ENCODE measurements around the gene ZNF419. TPM values are rescaled to one million over a fixed set of nuclear protein-coding genes. Genes with fewer than 3 reads are reported as not detected.
"Not testable (repeated sequence)": the region's sequence is repeated elsewhere in the genome, so short reads cannot be mapped to it uniquely, and the experiment has no call there.

Gene ZNF419
- 8.7 and 11.1 TPM in 2 replicates for polyA plus RNA-seq (2011; rRNA removed)
- 11.6 and 11.8 TPM in 2 replicates for polyA minus RNA-seq (2011; rRNA and poly(A)+ RNA removed)

DNA sequence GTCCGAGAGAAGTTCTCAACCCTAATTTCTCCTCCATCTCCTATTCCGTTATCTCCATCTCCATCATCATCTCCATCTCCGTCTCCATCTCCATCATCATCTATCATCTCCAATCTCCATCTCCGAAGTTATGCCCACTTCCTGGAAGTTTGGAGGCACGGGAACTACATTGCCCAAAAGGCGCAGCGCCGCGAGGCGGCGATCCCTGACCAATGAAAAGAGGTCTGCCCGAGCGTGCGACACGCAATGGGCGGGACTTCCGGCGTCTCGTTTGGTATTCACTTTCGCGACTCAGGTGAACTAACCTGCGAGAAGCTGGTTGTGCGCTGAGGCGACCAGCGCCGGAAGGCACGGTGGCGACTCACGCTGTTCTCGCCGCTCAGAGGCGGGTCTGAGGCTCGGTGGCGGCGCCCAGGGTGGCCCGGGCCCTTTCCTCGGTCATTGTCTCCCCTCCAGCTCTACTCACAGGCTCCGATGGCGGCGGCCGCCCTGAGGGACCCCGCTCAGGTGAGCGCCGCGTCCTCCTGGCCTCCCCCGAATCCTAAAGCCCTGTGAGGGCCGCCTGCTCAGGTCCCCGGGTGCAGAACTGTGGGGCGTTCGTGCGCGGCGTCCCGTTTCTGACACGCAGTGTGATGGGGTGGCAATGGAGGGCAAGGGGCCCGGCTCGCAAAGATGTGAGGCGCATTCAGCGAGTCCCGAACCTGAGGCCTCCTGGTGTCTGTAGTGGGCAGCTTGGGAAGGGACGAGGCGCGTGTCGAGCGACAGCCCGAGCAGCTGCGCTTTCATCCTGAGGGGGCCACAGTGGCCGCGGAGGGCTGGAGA is at the start of gene ZNF419:
TSS of gene ZNF419 (plus strand) at position 274 of the 822 bp plus-strand sequence. CDS start at position 475, 201 bp downstream.
- TF ChIP-seq CTCF (IDR thresholded peaks at IDR 0.05; ENCODE audit: low read depth, low read length), result peak; percentile 25; the same call in 1 of the 2 replicates
- H3K27me3 ChIP-seq (ENCODE audit: control insufficient read depth, insufficient read depth, low read length); H3K27ac ChIP-seq (ENCODE audit: low read depth, low read length); POLR2A ChIA-PET; H3K9me3 ChIP-seq (ENCODE audit: control insufficient read depth, insufficient read depth, low read length): not testable (repeated sequence)
- DNase-seq (ENCODE audit: low read depth, low spot score), result peak; percentile 34
- CTCF ChIA-PET, result interaction anchor here (1.0 kb wide), 1 partner anchor 10 kb away, joined by 3 read pairs; the partner anchor contains the start of gene ZNF772
- peak within 1 kb of the TSS; percentile 94 for H3K4me3 ChIP-seq (ENCODE audit: low read depth, low read length)

- peaks cover 38% of the 10 kb centered on the region for H3K9me3 ChIP-seq (ENCODE audit: control insufficient read depth, insufficient read depth, low read length)
Measured at GRCh38 chr19:57437931-57438330, 49.6 kb upstream of the ZNF419 start.

GRCh38 chr19:57438925-57439324 is 48.6 kb upstream of the ZNF419 start:
- no peak for DNase-seq (ENCODE audit: low read depth, low spot score)
- peaks cover 47% of the 10 kb centered on the region for H3K9me3 ChIP-seq (ENCODE audit: control insufficient read depth, insufficient read depth, low read length)
- H3K4me3 ChIP-seq (ENCODE audit: low read depth, low read length), result no peak overlapping the region
- H3K27ac ChIP-seq (ENCODE audit: low read depth, low read length), result no peak overlapping the region
- H3K27me3 ChIP-seq (ENCODE audit: control insufficient read depth, insufficient read depth, low read length), result no peaks in the 10 kb centered on the region
- CTCF ChIA-PET, result no interaction called here
- no peak for TF ChIP-seq CTCF (IDR thresholded peaks at IDR 0.05; ENCODE audit: low read depth, low read length)
- POLR2A ChIA-PET, result no interaction called here

More at GRCh38 chr19:57437931-57438330, 49.6 kb upstream of the ZNF419 start:
- TF ChIP-seq CTCF (IDR thresholded peaks at IDR 0.05; ENCODE audit: low read depth, low read length), result no peak
- ChIA-PET POLR2A (no interaction called here), CTCF (no interaction called here)
- no peak overlapping the region for H3K27ac ChIP-seq (ENCODE audit: low read depth, low read length)
- DNase-seq (ENCODE audit: low read depth, low spot score), result no peak
- H3K27me3 ChIP-seq (ENCODE audit: control insufficient read depth, insufficient read depth, low read length), result no peaks in the 10 kb centered on the region
- no peak overlapping the region for H3K4me3 ChIP-seq (ENCODE audit: low read depth, low read length)

DNA sequence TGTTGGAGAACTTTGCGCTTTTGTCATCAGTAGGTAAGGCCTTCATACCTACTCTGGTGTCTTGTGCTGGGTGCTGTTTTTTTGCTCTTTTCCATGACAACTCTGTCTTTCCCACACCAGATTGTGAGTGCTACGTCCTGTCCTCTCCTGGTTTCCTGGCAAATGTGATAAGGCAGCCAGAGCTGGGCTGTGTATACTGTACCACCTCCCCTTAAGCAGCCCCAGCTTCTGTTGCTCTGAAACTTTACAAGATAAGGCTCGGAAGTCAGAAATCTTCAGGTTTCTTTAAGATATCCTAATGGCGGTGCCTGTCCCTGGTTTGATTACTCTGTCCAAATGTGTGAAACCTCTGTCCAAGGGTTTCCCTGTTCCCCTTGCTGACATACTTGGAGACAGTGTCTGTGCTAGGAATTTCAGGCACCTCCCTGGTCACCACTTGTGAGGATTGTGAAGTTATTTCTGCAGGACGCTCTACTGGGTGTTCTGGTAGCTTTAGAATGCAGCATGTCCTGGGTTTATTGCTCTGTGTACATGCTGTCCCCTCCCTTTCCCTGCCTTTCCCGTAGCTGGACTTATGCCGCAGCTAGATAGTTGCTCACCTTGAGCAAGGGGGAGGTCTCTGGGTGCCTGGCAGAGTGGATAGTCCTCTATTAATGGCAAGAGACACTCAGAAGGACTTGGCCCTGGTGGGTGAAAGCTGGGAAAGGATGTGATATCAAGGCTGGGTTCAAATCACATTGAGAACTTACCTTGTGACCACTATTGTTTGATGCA is 45.4 kb upstream of the ZNF419 start:
- CTCF ChIA-PET, result no interaction called here
- no peak overlapping the region for H3K4me3 ChIP-seq (ENCODE audit: low read depth, low read length)
- H3K27me3 ChIP-seq (ENCODE audit: control insufficient read depth, insufficient read depth, low read length), result no peaks in the 10 kb centered on the region
- H3K27ac ChIP-seq (ENCODE audit: low read depth, low read length), result no peak overlapping the region
- POLR2A ChIA-PET, result no interaction called here
- no peak for TF ChIP-seq CTCF (IDR thresholded peaks at IDR 0.05; ENCODE audit: low read depth, low read length)
- no peak for DNase-seq (ENCODE audit: low read depth, low spot score)
- peaks cover 61% of the 10 kb centered on the region for H3K9me3 ChIP-seq (ENCODE audit: control insufficient read depth, insufficient read depth, low read length)
